AG09309 (cell line): Measurements from ENCODE around the gene IDH3B.

Experiments
- DNase-seq: peaks from one replicate; pipeline ENCODE4 v3.0.0-alpha.2; 2010; ENCODE audit warnings: low read depth
- H3K4me3 ChIP-seq: 2 replicates; pipeline ENCODE4 v1.5.1; 2011; ENCODE audit warnings: mild to moderate bottlenecking, low read depth, low read length, moderate library complexity; ENCODE audit not compliant: control insufficient read depth
- CTCF ChIP-seq: IDR thresholded peaks from 2 replicates; pipeline ENCODE4 v1.5.1; 2011; ENCODE audit warnings: mild to moderate bottlenecking, low read depth, low read length, inconsistent platforms; ENCODE audit not compliant: insufficient read depth, control insufficient read depth; ENCODE audit errors: missing control alignments

The IDH3B gene

GRCh38 chr20:2633381-2633780 lies 30.6 kb downstream of the IDH3B start:
- TF ChIP-seq CTCF: no peak
- no peak overlapping the region for H3K4me3 ChIP-seq
- no peak for DNase-seq

- no peak for TF ChIP-seq CTCF
- DNase-seq: no peak
- no peak overlapping the region for H3K4me3 ChIP-seq
These were observed 32.8 kb downstream of the IDH3B start for GRCh38 chr20:2631228-2631627.

GRCh38 chr20:2626853-2627541 lies 37.0 kb downstream of the IDH3B start:
- no peak for TF ChIP-seq CTCF
- no peak overlapping the region for H3K4me3 ChIP-seq
- peak; percentile 33 for DNase-seq

GRCh38 chr20:2625062-2625461 lies 39.0 kb downstream of the IDH3B start:
- no peak for DNase-seq
- no peak overlapping the region for H3K4me3 ChIP-seq
- no peak for TF ChIP-seq CTCF

GRCh38 chr20:2624190-2624589 lies 39.8 kb downstream of the IDH3B start:
- H3K4me3 ChIP-seq: no peak overlapping the region
- TF ChIP-seq CTCF: no peak
- DNase-seq: no peak

- no peak overlapping the region for H3K4me3 ChIP-seq
- no peak for TF ChIP-seq CTCF
- no peak for DNase-seq
These were observed 43.9 kb downstream of the IDH3B start for GRCh38 chr20:2619961-2620595.
